Activated CD8-positive, alpha-beta T cell treated with anti-CD3 and anti-CD28 coated beads for 36 hours (primary cell): ENCODE results near the gene ADCY7. TPM values are rescaled to one million over a fixed set of nuclear protein-coding genes. Genes with fewer than 3 reads are reported as not detected.

Source experiments
- ATAC-seq: fragments of 200-7000 bp; cut with Tn5 transposase; one replicate; pipeline ENCODE4 v1.10.0; 2021; ENCODE audit warnings: mild to moderate bottlenecking, moderate library complexity
- CTCF ChIA-PET: fragments of 350-600 bp; sonication (Branson Sonifier 250); formaldehyde crosslinking; loops from one replicate; lab custom pipeline; 2021; ENCODE audit warnings: antibody characterized with exemption; lab: Charles Lee
- POLR2A ChIA-PET: fragments of 350-600 bp; sonication (Branson Sonifier 250); formaldehyde crosslinking; loops from one replicate; lab custom pipeline; 2021; ENCODE audit warnings: antibody characterized with exemption; lab: Charles Lee
- DNase-seq: peaks from one replicate; pipeline ENCODE4 v3.0.0-alpha.2; 2020
- H3K27ac Mint-ChIP-seq: one replicate; pipeline ENCODE4 v1.8.0; 2021; ENCODE audit warnings: mild to moderate bottlenecking, mixed read lengths
- H3K27me3 Mint-ChIP-seq: one replicate; pipeline ENCODE4 v1.8.0; 2021; ENCODE audit warnings: mixed read lengths
- H3K36me3 Mint-ChIP-seq: one replicate; pipeline ENCODE4 v1.8.0; 2021; ENCODE audit warnings: low read depth, mixed read lengths
- H3K4me1 Mint-ChIP-seq: one replicate; pipeline ENCODE4 v1.8.0; 2021; ENCODE audit warnings: low read depth, mixed read lengths
- H3K4me3 Mint-ChIP-seq: one replicate; pipeline ENCODE4 v1.8.0; 2021; ENCODE audit warnings: mild to moderate bottlenecking, moderate library complexity, mixed read lengths
- H3K9me3 Mint-ChIP-seq: one replicate; pipeline ENCODE4 v1.8.0; 2021; ENCODE audit warnings: mixed read lengths
- intact Hi-C: fragments of 100-400 bp; cut with micrococcal nuclease; formaldehyde crosslinking; loops from one replicate; pipeline ENCODE4 v1.10.0; 2022
- total RNA-seq, 2 experiments: library from RNA; stranded (reverse); gene quantifications; one replicate each; pipeline ENCODE4 v1.2.3, GENCODE V29; 2021
- TF ChIP-seq, protein P1 (sequence below): fragments of 200-600 bp; IDR thresholded peaks from one replicate; pipeline ENCODE4 v1.8.0; 2022; ENCODE audit warnings: antibody characterized with exemption, mild to moderate bottlenecking

Gene ADCY7
- total RNA-seq, 2 experiments from 2014 or later = 89.9 to 92.1 TPM

- no peak overlapping the region for H3K4me3 Mint-ChIP-seq
- no peak for ATAC-seq
- intact Hi-C loops = no loop called here
- DNase-seq = no peak
- H3K27me3 Mint-ChIP-seq = no peaks in the 10 kb centered on the region
- H3K36me3 Mint-ChIP-seq = peaks cover 48% of the 10 kb centered on the region
- TF ChIP-seq, protein P1, sequence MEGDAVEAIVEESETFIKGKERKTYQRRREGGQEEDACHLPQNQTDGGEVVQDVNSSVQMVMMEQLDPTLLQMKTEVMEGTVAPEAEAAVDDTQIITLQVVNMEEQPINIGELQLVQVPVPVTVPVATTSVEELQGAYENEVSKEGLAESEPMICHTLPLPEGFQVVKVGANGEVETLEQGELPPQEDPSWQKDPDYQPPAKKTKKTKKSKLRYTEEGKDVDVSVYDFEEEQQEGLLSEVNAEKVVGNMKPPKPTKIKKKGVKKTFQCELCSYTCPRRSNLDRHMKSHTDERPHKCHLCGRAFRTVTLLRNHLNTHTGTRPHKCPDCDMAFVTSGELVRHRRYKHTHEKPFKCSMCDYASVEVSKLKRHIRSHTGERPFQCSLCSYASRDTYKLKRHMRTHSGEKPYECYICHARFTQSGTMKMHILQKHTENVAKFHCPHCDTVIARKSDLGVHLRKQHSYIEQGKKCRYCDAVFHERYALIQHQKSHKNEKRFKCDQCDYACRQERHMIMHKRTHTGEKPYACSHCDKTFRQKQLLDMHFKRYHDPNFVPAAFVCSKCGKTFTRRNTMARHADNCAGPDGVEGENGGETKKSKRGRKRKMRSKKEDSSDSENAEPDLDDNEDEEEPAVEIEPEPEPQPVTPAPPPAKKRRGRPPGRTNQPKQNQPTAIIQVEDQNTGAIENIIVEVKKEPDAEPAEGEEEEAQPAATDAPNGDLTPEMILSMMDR = no peak
- peaks cover 20% of the 10 kb centered on the region for H3K4me1 Mint-ChIP-seq
- POLR2A ChIA-PET = interaction anchor here (0.7 to 1.2 kb wide), 2 partner anchors 32 to 37 kb away, joined by 3 read pairs; no protein-coding TSS in a partner anchor
- peak overlapping the region; percentile 75 for H3K27ac Mint-ChIP-seq
- CTCF ChIA-PET = interaction anchor here (1.9 kb wide), 1 partner anchor 8 kb away, joined by 5 read pairs; no protein-coding TSS in a partner anchor
- no peaks in the 10 kb centered on the region for H3K9me3 Mint-ChIP-seq
Measured at GRCh38 chr16:50318796-50319578, 52.6 kb downstream of the ADCY7 start.

DNA sequence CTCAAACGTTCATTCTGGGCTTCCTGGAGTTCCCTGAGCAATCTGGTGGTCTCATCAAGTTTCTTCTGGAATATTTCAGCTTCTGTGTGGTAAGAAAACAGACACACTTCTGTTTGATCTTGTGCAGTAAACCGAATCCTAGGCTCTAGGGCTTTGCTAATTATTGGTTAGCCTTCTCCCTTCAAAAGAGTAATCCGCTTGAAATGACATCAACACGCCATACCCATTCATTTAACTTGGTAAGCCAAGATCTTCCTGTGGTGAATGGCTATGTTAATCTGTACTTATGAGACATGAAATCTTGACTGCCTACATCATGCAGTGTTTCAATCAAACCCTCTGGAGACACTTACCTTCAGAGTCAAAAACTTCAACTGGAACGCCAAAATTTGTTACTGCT is 54.0 kb downstream of the ADCY7 start:
- POLR2A ChIA-PET = no interaction called here
- H3K4me1 Mint-ChIP-seq = peaks cover 26% of the 10 kb centered on the region
- no peaks in the 10 kb centered on the region for H3K27me3 Mint-ChIP-seq
- TF ChIP-seq, protein P1 = no peak
- H3K36me3 Mint-ChIP-seq = peaks cover 47% of the 10 kb centered on the region
- peak overlapping the region; percentile 19 for H3K27ac Mint-ChIP-seq
- no peaks in the 10 kb centered on the region for H3K9me3 Mint-ChIP-seq
- no peak overlapping the region for H3K4me3 Mint-ChIP-seq
- ATAC-seq = no peak
- CTCF ChIA-PET = no interaction called here
- DNase-seq = no peak
- intact Hi-C loops = loop anchor here (10.0 kb wide), 2 partner anchors 106 to 424 kb away; partner anchors contain the start of gene CYLD

DNA sequence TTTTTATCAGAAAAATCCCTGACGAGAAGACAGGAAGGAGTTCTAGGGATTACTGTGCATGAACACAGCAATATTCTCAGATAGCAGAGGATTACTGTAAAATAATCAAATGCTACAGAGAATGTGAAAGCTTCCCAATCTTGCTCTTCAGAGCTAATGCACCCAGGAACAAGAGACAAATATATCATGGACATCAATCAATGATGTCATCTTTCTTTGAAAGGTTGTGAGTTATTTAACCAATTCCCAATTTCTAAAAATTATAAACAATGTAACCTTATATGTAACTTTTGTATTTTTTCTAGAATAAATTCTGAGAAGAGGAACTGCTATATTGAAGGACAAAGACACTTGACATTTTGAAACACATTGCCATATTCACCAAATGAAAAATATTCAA is 56.0 kb downstream of the ADCY7 start:
- no peak for ATAC-seq
- Mint-ChIP-seq H3K27me3 (no peaks in the 10 kb centered on the region), H3K27ac (no peak overlapping the region), H3K4me1 (peaks cover 34% of the 10 kb centered on the region), H3K36me3 (peaks cover 42% of the 10 kb centered on the region), H3K9me3 (no peaks in the 10 kb centered on the region), H3K4me3 (no peak overlapping the region)
- TF ChIP-seq, protein P1 = no peak
- DNase-seq = no peak
- POLR2A ChIA-PET = interaction anchor here (1.0 to 2.3 kb wide), 3 partner anchors 32 to 47 kb away, joined by 4 to 6 read pairs (median 4); no protein-coding TSS in a partner anchor
- CTCF ChIA-PET = interaction anchor here (1.0 to 12.5 kb wide), 10 partner anchors 13 to 484 kb away, joined by 3 to 266 read pairs (median 4); no protein-coding TSS in a partner anchor
- intact Hi-C loops = loop anchor here (10.0 kb wide), 2 partner anchors 108 to 422 kb away; partner anchors contain the start of gene CYLD

DNA sequence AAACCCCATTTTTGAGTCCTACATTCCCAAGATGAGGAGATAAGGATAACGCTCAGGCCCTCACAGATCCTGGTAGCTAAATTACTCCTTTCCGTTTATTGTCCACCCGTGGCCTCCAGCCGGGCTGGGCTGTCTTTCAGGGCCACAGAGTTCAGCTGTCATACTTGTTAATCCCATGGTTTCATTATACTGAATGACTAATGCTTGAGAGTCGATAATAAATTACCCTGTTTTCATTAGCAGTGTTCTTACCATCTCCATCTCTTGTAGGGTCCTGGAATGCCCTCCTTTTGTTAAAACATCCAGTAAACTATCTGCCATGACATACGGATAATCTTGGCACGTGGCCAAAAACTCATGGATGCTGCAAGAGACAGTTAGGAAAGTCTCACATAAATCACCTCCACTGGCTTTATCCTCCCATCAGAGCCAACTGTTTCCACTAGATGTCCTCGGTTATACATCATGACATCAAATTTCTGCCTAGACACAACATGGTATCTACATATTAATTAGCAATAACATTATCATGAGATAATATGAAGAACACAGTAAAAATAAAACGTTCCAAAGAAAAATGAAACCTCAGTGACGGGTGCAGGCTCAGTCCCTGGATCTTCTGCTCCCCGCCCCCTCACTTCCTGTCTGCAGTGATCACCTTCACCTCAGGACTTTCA is 57.1 kb downstream of the ADCY7 start:
- Mint-ChIP-seq H3K4me3 (no peak overlapping the region), H3K27ac (peak overlapping the region; percentile 68), H3K36me3 (peaks cover 40% of the 10 kb centered on the region), H3K9me3 (no peaks in the 10 kb centered on the region), H3K27me3 (no peaks in the 10 kb centered on the region), H3K4me1 (peaks cover 38% of the 10 kb centered on the region)
- DNase-seq = no peak
- intact Hi-C loops = loop anchor here (10.0 kb wide), 2 partner anchors 109 to 421 kb away; partner anchors contain the start of gene CYLD
- no peak for ATAC-seq
- POLR2A ChIA-PET = interaction anchor here (1.2 kb wide), 1 partner anchor 31 kb away, joined by 4 read pairs; no protein-coding TSS in a partner anchor
- CTCF ChIA-PET = interaction anchor here (1.0 to 12.5 kb wide), 7 partner anchors 15 to 483 kb away, joined by 3 to 266 read pairs (median 4); no protein-coding TSS in a partner anchor
- TF ChIP-seq, protein P1 = peak; percentile 20
